ENCODE data around the gene TOMM40.

- TF ChIP-seq ATF3 (IDR thresholded peaks at IDR 0.05) (no peak), CTCF (IDR thresholded peaks at IDR 0.05; ENCODE audit: low read depth, low read length, missing input control) (no peak), RAD21 (IDR thresholded peaks at IDR 0.05) (no peak), SP1 (IDR thresholded peaks at IDR 0.05) (no peak), MAX (IDR thresholded peaks at IDR 0.05) (no peak), JUND (IDR thresholded peaks at IDR 0.05) (no peak), REST (IDR thresholded peaks at IDR 0.05) (no peak), EGR1 (IDR thresholded peaks at IDR 0.05; ENCODE audit: low read depth in 2 of 2) (no peak), YY1 (IDR thresholded peaks at IDR 0.05) (no peak), TAF1 (conservative IDR thresholded peaks at IDR 0.05) (no peak), ZBTB33 (IDR thresholded peaks at IDR 0.05) (no peak)
Observed at GRCh38 chr19:44878120-44878865, 12.8 kb upstream of the TOMM40 start.
